ENCODE measurements around the gene ESD. TPM values are rescaled to one million over a fixed set of nuclear protein-coding genes. Genes with fewer than 3 reads are reported as not detected.

Gene ESD
- total and polyA plus RNA-seq, 11 donors, result 89.7 to 113 (median 103) TPM

GRCh38 chr13:46782691-46783090, 14.3 kb downstream of the ESD start:
- no peak for TF ChIP-seq POLR2A (IDR thresholded peaks at IDR 0.05)
- TF ChIP-seq CTCF (IDR thresholded peaks at IDR 0.05), result no peak
- Histone ChIP-seq H3K4me1 (peaks cover 0 to 10% (median 0%) of the 10 kb centered on the region in 12 donors), H3K27ac (no peak overlapping the region), H3K4me3 (no peak overlapping the region), H3K27me3 (no peaks in the 10 kb centered on the region), H3K36me3 (peaks cover 0 to 100% (median 96%) of the 10 kb centered on the region in 9 donors), H3K9me3 (no peaks in the 10 kb centered on the region)
- intact Hi-C loops (cut with DNase I), result no loop called here
- 66 to 71% (median 69%) methylated on average over 2 of the region's 2 CpGs for WGBS, 4 donors
- DNase-seq (no peak), ATAC-seq (no peak)

- Histone ChIP-seq H3K9me3 (no peaks in the 10 kb centered on the region), H3K36me3 (peaks cover 0 to 100% (median 99%) of the 10 kb centered on the region in 9 donors), H3K4me3 (no peak overlapping the region), H3K27ac (no peak overlapping the region), H3K4me1 (peaks cover 0 to 10% (median 0%) of the 10 kb centered on the region in 12 donors), H3K27me3 (no peaks in the 10 kb centered on the region)
- 89 to 96% (median 93%) methylated on average over 1 of the region's 1 CpG for WGBS, 4 donors
- no peak for DNase-seq
- no peak for ATAC-seq
- no peak for TF ChIP-seq CTCF (IDR thresholded peaks at IDR 0.05)
- intact Hi-C loops (cut with DNase I), result no loop called here
These were observed 14.9 kb downstream of the ESD start for GRCh38 chr13:46782066-46782465.

GRCh38 chr13:46778890-46779289, 18.1 kb downstream of the ESD start:
- H3K4me1 ChIP-seq, result peaks cover 0 to 35% (median 0%) of the 10 kb centered on the region in 12 donors
- H3K4me3 ChIP-seq, result no peak overlapping the region
- ATAC-seq (no peak), DNase-seq (no peak)
- 84 to 94% (median 88%) methylated on average over 2 of the region's 2 CpGs for WGBS, 4 donors
- peaks cover 0 to 100% (median 97%) of the 10 kb centered on the region in 9 donors for H3K36me3 ChIP-seq
- intact Hi-C loops (cut with DNase I), result no loop called here
- no peaks in the 10 kb centered on the region for H3K9me3 ChIP-seq
- no peak for TF ChIP-seq POLR2A (IDR thresholded peaks at IDR 0.05)
- no peak for TF ChIP-seq CTCF (IDR thresholded peaks at IDR 0.05)
- H3K27ac ChIP-seq, result no peak overlapping the region
- no peaks in the 10 kb centered on the region for H3K27me3 ChIP-seq

GRCh38 chr13:46778095-46778494, 18.9 kb downstream of the ESD start:
- intact Hi-C loops (cut with DNase I), result no loop called here
- WGBS, 4 donors, result 87 to 93% (median 90%) methylated on average over 3 of the region's 3 CpGs
- ATAC-seq, result no peak
- Histone ChIP-seq H3K4me1 (peaks cover 0 to 35% (median 0%) of the 10 kb centered on the region in 12 donors), H3K36me3 (peaks cover 0 to 100% (median 97%) of the 10 kb centered on the region in 9 donors), H3K9me3 (no peaks in the 10 kb centered on the region), H3K27me3 (no peaks in the 10 kb centered on the region), H3K4me3 (no peak overlapping the region), H3K27ac (no peak overlapping the region)
- TF ChIP-seq CTCF (IDR thresholded peaks at IDR 0.05) (no peak), POLR2A (IDR thresholded peaks at IDR 0.05) (no peak)
- no peak for DNase-seq

All from heart left ventricle (tissue), 16 donors.